22Rv1 (cell line): ENCODE measurements around the gene CWF19L2.
"Not testable (repeated sequence)": the region's sequence is repeated elsewhere in the genome, so short reads cannot be mapped to it uniquely, and the experiment has no call there.

Experiments used
- H3K27ac ChIP-seq: fragments of 450-650 bp; 2 replicates; pipeline ENCODE4 v1.5.1; 2017
- CTCF ChIP-seq: fragments of 450-650 bp; IDR thresholded peaks from 2 replicates; pipeline ENCODE4 v1.5.1; 2017; ENCODE audit warnings: mild to moderate bottlenecking
- ZFX ChIP-seq: fragments of 450-650 bp; IDR thresholded peaks from 2 replicates; pipeline ENCODE4 v1.6.1; 2017; ENCODE audit warnings: antibody characterized with exemption, borderline replicate concordance

The CWF19L2 gene

DNA sequence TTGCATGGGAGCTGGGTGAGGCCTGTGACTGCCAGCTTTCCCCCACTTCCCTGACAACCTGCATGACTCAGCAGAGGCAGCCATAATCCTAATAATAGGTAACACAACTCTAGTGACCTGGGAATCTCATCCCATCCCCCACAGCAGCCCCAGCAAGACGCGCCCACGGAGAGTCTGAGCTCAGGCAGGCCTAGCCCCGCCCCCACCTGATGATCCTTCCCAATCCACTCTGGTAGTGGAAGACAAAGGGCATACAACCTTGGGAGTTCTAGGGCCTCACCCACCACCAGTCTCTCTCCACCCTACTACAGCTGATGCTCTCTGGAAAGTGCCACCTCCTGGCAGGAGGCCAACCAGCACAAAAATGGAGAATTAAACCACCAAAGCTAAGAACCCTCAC is 60.3 kb downstream of the CWF19L2 start:
- no peak overlapping the region for H3K27ac ChIP-seq
- TF ChIP-seq CTCF (no peak), ZFX (no peak)

DNA sequence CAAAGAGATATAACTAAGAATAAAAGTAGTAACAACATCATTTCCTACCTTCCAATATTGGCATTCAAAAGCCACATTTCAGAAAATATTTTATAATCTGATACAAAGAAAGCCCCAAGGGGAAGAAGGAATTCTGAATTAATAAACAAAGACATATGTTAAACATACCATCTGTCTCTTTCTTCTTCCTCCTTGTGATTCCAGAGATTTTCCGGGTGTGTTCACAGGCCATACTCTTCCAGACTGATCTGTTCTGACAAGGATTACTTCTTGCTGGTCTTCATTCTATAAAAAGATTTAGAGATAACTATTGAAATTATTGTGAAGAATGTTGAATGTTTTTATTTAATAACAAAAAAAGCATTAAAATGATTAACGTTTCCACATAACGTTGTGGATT is 65.0 kb downstream of the CWF19L2 start:
- TF ChIP-seq CTCF (no peak), ZFX (no peak)
- H3K27ac ChIP-seq: no peak overlapping the region

- not testable (repeated sequence) for H3K27ac ChIP-seq
Observed at GRCh38 chr11:107390701-107391100, 66.9 kb downstream of the CWF19L2 start.

DNA sequence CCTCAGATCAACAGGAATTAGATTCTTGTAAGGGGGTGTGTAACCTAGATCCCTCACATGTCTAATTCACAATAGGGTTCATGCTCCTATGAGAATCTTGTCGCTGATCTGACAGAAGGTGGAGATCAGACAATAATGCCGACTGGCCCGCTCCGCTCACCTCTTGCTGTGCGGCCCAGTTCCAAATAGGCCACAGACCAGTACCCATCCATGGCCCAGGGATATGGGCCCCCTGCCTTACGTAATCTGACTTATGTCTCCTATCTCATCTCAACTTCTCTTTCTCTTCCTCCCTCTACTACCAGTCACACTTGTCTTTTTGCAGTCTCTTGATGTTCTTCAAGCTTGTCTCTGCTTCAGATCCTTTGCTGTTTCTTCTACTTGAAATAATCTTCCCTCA is 70.0 kb downstream of the CWF19L2 start:
- TF ChIP-seq CTCF: no peak
- TF ChIP-seq ZFX: no peak
- H3K27ac ChIP-seq: peak overlapping the region; percentile 16; the same call in 1 of the 2 replicates

- H3K27ac ChIP-seq: peak overlapping the region; percentile 75
- no peak for TF ChIP-seq ZFX
- TF ChIP-seq CTCF: no peak
Observed at GRCh38 chr11:107385361-107385981, 72.2 kb downstream of the CWF19L2 start.

DNA sequence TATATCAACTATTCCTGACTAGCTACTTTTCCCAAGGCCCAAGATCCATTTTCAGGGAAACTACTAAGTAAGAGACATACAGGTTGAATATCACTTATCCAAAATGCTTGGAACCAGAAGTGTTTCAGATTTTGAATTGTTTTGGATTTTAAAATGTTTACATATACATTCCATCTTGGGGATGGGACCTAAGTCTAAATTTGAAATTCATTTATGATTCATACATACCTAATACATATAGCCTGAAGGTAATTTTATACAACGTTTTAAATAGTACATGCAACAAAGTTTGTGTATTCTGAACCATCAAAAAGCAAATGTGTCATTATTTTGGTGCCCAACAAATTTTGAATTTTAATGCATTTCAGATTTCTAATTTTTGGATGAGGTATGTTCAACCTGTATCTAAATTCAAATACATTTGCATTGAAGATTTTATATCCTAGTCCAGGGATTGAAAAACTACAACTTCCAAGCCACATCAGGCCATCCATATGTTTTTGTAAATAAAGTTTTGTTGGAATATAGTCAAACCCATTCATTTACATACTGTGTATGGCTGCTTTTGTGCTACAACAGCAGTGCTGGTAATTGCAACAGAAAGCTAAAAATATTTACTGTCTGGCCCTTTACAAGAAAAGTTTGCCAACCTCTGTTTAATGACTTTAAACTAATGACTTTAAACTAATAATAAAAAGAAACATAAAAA is 73.3 kb downstream of the CWF19L2 start:
- TF ChIP-seq CTCF (no peak), ZFX (no peak)
- peak overlapping the region; percentile 75 for H3K27ac ChIP-seq

DNA sequence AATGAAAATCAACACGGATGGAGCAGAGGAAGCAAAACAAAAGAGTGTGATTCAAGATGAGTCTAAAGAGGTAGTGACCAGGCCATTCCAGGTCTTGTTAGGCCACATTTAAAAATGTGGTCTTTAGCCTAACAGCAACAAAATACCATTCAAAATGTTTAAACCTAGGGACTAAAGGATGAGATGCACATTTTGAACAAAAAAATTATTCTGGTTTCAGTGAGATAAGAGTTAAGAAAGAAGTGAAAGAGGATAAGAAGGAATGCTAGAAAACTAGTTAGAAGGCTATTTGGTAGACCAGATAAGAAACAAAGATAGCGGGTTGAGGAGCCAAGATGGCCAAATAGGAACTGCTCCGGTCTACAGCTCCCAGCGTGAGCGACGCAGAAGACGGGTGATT is 85.2 kb downstream of the CWF19L2 start:
- no peak overlapping the region for H3K27ac ChIP-seq
- TF ChIP-seq ZFX (no peak), CTCF (no peak)

DNA sequence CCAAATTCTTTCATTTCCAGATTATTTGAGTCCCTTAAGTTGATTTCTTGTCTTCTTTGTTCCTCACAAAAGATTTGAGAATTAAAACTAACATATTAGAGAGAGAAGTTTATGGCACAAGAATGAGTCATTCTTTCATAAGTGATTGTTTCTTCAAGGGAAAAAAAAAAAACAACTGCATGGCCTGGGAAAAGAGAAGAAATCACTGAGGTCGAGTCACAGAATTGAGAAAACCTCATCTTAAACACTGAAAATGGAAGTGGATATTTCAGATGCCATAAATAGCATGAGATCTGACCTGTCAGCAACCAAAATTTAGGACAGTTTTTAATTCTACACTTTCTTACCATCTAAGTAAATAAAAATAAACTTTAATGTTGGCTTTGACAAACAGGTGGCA is 87.2 kb downstream of the CWF19L2 start:
- TF ChIP-seq ZFX (no peak), CTCF (no peak)

More for the DNA sequence above, 87.2 kb downstream of the CWF19L2 start:
- peak overlapping the region; percentile 49 for H3K27ac ChIP-seq
